Measurements from ENCODE around the gene CHST11. TPM values are rescaled to one million over a fixed set of nuclear protein-coding genes. Genes with fewer than 3 reads are reported as not detected.

CHST11 gene
- total RNA-seq, 1 experiment from 2014 or later: 6.7 TPM

- Histone ChIP-seq H2AFZ (ENCODE audit: low read length) (no peak overlapping the region), H3K9ac (ENCODE audit: extremely low read depth, insufficient read length, low read length) (no peak overlapping the region)
Observed at GRCh38 chr12:104809706-104810385, 353.1 kb downstream of the CHST11 start.

More at GRCh38 chr12:104809706-104810385, 353.1 kb downstream of the CHST11 start:
- no peak overlapping the region for H3K27ac ChIP-seq (ENCODE audit: insufficient read length, low read depth, low read length)
- no peaks in the 10 kb centered on the region for H3K4me1 ChIP-seq (ENCODE audit: insufficient read depth, low read length)
- no peaks in the 10 kb centered on the region for H3K27me3 ChIP-seq (ENCODE audit: insufficient read depth, low read length)
- no peaks in the 10 kb centered on the region for H3K79me1 ChIP-seq (ENCODE audit: insufficient read depth, low read depth, low read length, poor library complexity, severe bottlenecking)
- Mint-ChIP-seq H3K4me1 (no peaks in the 10 kb centered on the region), H3K36me3 (ENCODE audit: insufficient read depth in 1 of 3, low read depth in 3 of 3) (no peaks in the 10 kb centered on the region), H3K9me3 (no peaks in the 10 kb centered on the region; a peak in 1 of 5 replicates), H3K27me3 (ENCODE audit: low read depth) (no peaks in the 10 kb centered on the region), H3K27ac (no peak overlapping the region), H3K4me3 (no peak overlapping the region)
- no peaks in the 10 kb centered on the region for H4K20me1 ChIP-seq (ENCODE audit: control insufficient read depth, insufficient read depth, insufficient read length)
- H4K8ac ChIP-seq (replicated peaks; ENCODE audit: insufficient read length, low read depth, low read length): no peak overlapping the region
- no peak overlapping the region for H4K5ac ChIP-seq (ENCODE audit: insufficient read length, low read depth, low read length)
- H2BK120ac ChIP-seq (ENCODE audit: low read depth, low read length, poor library complexity, severe bottlenecking): no peak overlapping the region
- no peak overlapping the region for H2AK5ac ChIP-seq (ENCODE audit: insufficient read length, low read length)
- H3K56ac ChIP-seq (ENCODE audit: insufficient read length, low read depth, low read length): no peak overlapping the region
- no peak overlapping the region for H3T11ph ChIP-seq (ENCODE audit: low read length)
- H3K18ac ChIP-seq (ENCODE audit: insufficient read length, low read depth, low read length): no peak overlapping the region
- TF ChIP-seq CTCF (conservative IDR thresholded peaks at IDR 0.05): no peak
- H3K23ac ChIP-seq (ENCODE audit: insufficient read length, low read depth, low read length): no peak overlapping the region
- no peak overlapping the region for H2BK15ac ChIP-seq (ENCODE audit: low read depth, low read length)
- H3K4ac ChIP-seq (ENCODE audit: low read depth, low read length): no peak overlapping the region
- no peak overlapping the region for H3K14ac ChIP-seq (ENCODE audit: insufficient read depth, low read length)
- H4K91ac ChIP-seq (ENCODE audit: insufficient read length, low read depth, low read length): no peak overlapping the region
- no peaks in the 10 kb centered on the region for H3K9me3 ChIP-seq (ENCODE audit: control insufficient read depth, low read depth, low read length)
- WGBS (ENCODE audit: extremely low coverage, insufficient read length, low lambda C conversion rate): no CpG with 5 or more reads among the region's 4 CpGs
- DNase-seq: no peak
- no peak overlapping the region for H2BK5ac ChIP-seq (ENCODE audit: insufficient read length, low read length)
- no peak overlapping the region for H2BK12ac ChIP-seq (ENCODE audit: insufficient read length, low read depth, low read length)
- H3K4me2 ChIP-seq (ENCODE audit: insufficient read depth, insufficient read length, low read length): no peak overlapping the region
- H2BK20ac ChIP-seq (ENCODE audit: low read depth, low read length, poor library complexity, severe bottlenecking): no peak overlapping the region
- H3K23me2 ChIP-seq (ENCODE audit: insufficient read length, low read depth, low read length, poor library complexity, severe bottlenecking): no peaks in the 10 kb centered on the region
- H3K79me2 ChIP-seq (ENCODE audit: insufficient read depth, low read length): no peaks in the 10 kb centered on the region

Small RNA genes within 50 kb of the gene (microRNA-seq; reads per million reads assigned to microRNA genes)
- not detected for gene MIR3922 (ENCODE audit: borderline microRNAs expressed)

Other genes starting within 250 kb of the CHST11 start
- 93.6 and 100 TPM in 2 replicates for gene TXNRD1, start 241.2 kb upstream of the CHST11 start, total RNA-seq (2021)
- 1.2 and 1.4 TPM in 2 replicates for gene EID3, start 153.2 kb upstream of the CHST11 start, total RNA-seq (2021)